ENCODE data around the gene TMEM255B.

DNA sequence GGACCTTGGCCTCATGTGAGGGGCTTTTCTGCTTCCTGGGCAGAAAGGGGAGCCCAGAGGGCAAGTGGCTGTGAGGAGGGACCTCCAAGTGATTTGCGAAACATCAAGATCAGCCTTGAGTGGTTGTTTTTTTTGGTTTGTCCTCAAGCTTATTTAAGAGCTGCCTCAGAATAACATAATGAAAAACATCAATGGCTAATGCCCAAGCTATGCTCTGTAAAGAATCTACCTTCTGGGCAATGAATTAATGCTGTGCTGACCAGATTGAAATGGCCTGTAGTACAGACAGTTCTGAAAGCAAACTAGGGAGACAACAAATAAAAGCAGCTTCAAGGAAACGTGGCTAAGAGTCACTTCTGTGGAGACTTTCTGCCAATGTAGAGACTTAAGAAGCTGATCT, 8.3 kb downstream of the TMEM255B start:
- TF ChIP-seq CTCF (IDR thresholded peaks at IDR 0.05), result no peak
- no peak for TF ChIP-seq POLR2A (IDR thresholded peaks at IDR 0.05)
